HL-60/S4 (cell line): ENCODE data around the gene RGMA.
"Not testable (repeated sequence)": the region's sequence is repeated elsewhere in the genome, so short reads cannot be mapped to it uniquely, and the experiment has no call there.

Source experiments
- in situ Hi-C: fragments of 300-500 bp; cut with MboI; formaldehyde crosslinking; loops from 2 replicates; pipeline ENCODE4 v1.14.3; 2022; ENCODE audit warnings: low sequenced_read_pairs

Gene RGMA

GRCh38 chr15:93068581-93069199, 20.3 kb downstream of the RGMA start:
- in situ Hi-C loops: no loop called here

DNA sequence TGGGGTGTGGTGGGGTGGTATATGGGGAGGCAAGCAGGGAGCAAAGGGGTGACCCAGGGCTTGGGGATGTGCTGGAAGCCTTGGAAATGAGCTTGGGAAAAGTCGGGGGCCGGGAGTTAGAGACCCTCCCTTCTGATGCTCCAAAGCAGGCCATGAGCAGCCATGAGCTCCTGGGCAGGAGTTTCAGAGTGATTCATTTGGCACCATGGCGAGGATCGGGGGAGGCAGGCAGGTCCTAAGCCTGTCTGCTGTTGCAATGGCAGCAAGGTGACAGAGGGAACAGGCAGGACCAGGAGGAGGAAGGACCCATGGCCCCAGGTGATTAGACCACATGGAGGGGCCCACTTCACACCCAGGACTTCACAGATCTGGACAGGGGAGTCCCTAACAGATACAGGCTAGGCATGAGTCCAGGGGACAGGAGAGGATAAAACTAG, 21.3 kb downstream of the RGMA start:
- in situ Hi-C loops: no loop called here

DNA sequence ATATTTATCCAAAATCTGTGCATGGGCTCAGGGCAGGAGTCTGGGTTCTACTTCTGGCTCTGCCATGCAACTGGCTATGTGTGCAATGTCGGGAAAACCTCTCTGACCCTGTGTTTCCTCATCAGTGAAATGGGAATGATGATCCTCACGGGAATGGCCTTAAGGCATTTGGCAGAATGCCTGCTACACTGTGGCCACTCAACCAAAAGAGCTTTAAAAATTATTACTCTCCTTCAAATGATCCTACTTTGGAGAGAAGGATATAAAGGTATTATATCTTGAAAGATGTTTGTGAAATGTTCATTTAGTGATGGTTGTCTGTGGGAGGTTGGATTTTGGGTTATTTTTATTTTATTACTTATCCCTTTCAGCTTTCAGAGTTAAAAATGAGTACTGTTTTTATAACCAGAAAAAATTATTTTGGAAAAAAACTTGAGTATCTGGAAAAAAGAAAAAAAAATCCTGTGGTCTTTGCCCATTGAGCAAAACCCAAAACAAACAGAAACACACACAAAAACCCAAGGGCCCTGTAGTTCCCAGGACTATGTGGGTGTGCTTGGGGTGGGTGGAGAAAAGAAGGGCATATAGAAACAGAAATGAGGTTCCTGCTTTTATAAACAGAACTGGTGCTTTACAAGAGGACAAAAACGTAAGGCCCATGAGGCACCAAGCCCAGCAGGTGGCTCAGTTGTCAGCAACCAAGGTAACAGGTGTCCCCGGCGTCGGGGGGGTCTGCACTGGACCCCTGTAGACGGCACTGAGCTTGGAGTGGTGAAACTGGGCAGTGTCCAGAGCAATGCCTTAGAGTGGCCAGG, 22.0 kb downstream of the RGMA start:
- in situ Hi-C loops: no loop called here

GRCh38 chr15:93066224-93066681, 22.8 kb downstream of the RGMA start:
- in situ Hi-C loops: no loop called here

DNA sequence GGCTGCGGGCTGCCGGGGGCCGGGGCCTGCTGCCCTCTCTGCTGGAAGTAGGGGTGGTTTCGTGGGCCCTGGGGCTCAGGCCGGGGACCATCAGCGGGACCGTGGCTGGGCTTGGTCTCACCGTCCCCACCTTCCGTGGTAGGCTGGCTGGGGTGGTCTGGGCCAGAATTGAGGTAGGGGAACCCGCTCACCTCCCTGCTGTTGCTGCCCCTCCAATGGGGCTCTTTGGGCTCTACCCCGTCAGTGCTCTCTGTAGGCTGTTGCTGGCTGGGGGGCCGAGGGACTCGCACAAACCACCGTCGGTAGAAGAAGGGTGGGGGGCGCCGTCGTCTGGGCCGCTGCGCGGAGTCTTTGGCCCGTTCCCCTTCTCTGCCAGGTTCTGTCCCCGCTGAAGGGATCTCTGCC, 23.4 kb downstream of the RGMA start:
- in situ Hi-C loops: no loop called here

DNA sequence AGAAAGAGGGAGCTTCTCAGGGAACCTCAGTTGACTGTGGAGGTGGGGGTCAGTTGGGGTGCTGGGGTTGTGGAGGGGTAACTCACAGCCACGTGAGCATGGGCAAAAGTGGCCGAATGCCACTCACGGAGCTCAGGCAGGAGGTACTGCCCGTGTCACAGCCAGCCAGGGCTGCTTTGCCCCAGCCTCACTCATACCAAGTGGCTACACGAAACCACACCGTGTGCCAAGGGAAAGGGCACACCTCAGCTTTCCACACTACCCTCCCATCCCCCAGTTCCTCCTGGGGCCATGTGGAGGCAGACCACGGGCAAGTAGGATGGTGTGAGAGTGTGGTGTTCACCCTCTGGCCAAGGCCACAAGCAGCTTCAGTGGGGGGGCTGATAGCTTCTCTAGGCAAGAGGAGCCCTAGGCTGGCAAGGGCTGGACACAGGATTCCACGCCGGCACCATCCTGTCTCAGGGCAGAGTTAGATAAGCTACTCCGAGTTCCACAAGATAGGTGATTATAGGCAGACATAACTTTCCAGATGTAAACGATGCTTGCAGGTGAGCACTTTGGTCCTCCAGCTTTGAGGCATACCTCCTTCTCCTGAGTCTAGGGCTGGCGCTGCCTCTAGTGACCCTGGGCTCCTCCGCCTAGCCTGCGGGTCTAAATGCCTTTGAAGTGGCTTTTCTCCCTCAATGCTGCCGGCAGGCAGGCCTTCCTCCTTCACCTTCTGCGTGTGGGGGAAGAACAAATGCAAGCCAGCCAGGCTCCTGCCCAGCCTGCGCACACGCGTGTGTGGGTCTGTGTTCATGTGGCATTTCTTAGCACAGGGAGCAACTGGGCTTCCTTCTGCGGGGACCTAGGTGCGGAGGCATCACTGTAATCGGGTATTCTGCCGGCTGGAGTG, 25.0 kb downstream of the RGMA start:
- in situ Hi-C loops: no loop called here

- in situ Hi-C loops: no loop called here
Measured at GRCh38 chr15:93063262-93063671, 25.7 kb downstream of the RGMA start.

GRCh38 chr15:93062628-93063261, 26.3 kb downstream of the RGMA start:
- in situ Hi-C loops: not testable (repeated sequence)

DNA sequence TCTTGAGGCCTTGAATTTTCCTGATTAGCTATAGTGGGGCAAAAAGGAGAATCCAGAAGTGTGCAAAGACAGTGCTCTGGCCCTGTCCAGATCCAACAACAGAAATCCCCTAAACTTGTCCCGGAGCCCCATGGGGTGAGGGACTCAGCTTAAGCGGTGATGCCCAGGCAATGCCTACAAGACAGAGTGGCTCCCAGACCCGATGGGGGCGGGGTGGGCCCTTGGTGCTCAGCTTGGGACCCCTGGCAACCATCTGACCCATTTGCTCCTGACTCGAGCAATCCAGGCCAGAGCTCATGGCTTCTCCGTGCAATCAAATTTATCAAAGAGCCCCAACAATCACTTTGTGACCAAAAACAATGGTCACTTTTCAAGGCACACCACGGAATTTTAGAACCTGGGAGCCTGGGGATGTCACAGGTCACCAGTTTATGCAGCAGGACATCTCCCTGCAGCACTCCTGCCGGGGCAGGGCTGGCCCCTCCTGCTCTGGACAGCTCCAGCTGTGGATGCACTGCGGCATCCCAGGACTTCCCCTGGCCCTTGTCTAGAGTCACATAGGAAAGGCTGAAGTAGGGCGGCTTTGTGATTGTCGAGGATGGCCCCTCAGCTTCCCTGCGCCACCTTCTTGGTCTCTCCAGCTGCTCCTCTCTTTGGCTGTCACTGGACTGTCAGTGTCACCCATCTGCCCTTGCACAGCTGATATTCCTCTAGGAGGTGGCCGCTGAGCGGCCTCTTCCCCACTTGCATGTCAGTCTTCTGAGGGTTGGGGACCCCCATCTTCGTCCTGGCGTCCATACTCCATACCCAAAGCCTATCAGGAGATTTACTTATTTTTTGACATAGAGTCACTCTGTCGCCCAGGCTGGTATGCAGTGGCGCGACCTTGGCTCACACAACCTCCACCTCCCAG, 28.4 kb downstream of the RGMA start:
- in situ Hi-C loops: no loop called here

DNA sequence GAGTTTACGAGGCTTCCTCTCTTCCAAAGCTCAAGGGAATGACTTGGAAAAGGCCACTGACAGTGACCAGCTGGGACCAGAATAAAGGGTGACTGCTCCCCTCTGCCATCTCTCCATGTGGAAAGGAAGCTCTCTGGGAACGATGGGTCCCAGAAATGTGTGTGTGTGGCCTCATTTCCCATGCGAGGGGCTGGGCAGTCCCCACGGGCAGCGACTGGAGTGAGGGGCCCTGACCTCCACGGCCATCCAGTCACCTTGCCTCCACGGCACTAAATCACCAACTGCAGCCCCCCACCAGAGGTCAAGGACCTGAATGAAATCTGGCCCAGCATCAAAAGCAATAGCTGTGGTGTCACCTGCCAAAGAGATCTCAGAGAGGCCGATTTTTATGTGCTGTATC, 29.6 kb downstream of the RGMA start:
- in situ Hi-C loops: no loop called here

GRCh38 chr15:93058904-93059427, 30.0 kb downstream of the RGMA start:
- in situ Hi-C loops: no loop called here

GRCh38 chr15:93058128-93058527, 30.9 kb downstream of the RGMA start:
- in situ Hi-C loops: no loop called here

DNA sequence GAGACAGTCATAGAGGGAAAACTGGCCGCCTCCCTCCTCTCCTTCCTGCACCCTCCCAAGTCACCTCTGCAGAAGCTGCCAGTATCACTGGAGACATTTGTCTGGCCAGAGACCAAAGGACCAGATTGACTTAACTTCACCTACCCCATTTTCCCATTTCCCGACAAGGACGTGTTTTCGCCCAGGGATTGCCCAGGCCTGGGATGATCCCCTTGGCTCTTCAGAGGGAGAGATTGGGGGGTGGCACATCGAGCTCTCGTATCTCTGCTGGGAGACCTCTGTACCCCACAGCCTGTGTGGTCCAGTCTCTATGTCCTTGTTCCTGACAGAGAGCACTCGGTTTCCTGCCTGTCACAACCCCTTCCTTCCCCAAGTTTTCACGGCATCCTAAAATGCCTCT, 31.4 kb downstream of the RGMA start:
- in situ Hi-C loops: no loop called here

- in situ Hi-C loops: no loop called here
Measured at GRCh38 chr15:93056836-93057235, 32.2 kb downstream of the RGMA start.

DNA sequence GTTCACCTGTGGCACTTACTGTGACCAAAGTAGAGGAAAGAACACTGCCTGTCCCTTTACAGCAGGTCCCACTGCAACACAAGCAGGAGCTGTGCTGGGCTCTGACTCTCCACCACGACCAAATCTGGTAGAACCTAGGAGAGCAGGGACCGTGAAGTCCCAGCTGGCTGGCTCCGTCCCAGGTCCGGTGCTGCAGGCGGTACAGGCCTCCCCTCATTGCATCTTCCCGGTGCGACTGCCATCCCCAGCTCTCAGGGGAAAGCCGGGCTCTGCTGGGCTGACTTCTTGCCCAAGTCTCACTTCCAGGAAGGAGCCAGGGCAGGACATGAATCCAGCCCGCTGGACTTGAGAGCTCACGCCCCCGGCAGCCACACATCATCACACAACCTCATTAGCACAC, 33.8 kb downstream of the RGMA start:
- in situ Hi-C loops: no loop called here

DNA sequence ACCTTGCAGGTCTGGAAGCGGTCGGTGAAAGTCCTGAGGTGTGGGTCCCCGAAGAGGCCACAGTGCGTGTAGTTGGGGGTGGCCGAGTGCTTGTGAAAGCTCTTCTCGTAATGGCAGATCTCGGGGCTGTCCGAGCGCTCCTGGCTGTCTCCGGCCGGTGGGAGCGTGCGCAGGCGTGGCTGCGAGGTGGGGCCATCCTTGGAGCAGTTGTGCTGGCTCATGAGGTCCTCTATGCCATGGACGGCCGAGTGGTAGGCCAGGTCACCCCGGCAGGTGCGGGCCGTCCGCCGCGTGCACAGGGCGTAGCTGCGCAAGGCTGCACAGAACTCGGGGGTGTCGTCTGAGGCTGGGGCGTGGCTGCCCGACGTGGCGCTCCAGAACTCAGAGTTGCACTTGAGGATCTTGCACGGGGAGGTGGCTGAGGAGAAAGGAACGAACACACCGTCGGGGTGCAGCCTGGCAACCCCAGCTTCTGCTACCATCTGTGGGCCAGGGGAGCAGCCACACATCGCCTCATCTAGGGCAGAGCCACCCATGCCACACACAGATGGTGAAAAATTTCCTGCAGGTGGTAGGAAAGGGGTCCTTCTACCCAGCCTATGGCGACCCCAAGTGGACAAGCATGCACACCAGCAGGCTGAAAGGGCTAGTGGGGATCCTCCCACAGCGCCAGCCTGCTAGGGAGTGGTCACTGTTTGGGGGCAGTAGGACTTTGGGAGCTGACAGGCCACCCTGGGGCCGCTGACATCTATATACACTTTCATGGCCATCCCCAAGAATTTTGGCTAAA, 36.7 kb downstream of the RGMA start:
- in situ Hi-C loops: no loop called here

GRCh38 chr15:93051236-93052089, 37.5 kb downstream of the RGMA start:
- in situ Hi-C loops: no loop called here

DNA sequence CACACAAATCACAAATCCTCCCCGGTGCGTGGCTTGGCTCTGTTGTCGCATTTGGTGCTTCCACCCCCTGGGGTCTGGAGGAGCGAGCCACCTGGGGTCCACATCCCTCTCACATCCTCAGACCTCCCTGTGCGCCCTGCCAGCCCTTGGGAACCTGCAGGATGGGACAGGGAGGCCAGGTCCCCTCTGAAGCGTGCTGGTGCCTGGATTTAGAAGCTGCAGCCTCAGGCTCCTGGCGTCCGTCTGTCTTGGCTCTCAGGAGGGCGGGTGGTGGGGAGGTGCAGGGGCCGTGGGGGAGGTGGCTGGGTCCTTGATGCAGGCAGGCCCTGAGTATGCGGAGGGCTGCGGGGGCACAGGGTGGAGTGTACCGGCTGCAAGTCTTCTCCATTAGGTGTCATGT, 38.4 kb downstream of the RGMA start:
- in situ Hi-C loops: no loop called here
